GM23338 (cell line): ENCODE data around the gene GPC6. TPM values are rescaled to one million over a fixed set of nuclear protein-coding genes. Genes with fewer than 3 reads are reported as not detected.

Experiments used
- ATAC-seq: fragments of 200-7000 bp; cut with Tn5 transposase; 3 replicates; pipeline ENCODE4 v1.9.1; 2020
- DNase-seq: peaks from one replicate; pipeline ENCODE4 v3.0.0-alpha.2; 2015; ENCODE audit warnings: low spot score
- H2AFZ ChIP-seq: fragments of 200-600 bp; sonication (generic); 2 replicates; pipeline ENCODE4 v1.8.0; 2016; ENCODE audit warnings: antibody characterized with exemption, mild to moderate bottlenecking, moderate library complexity
- H3F3A ChIP-seq: fragments of 200-600 bp; sonication (generic); replicated peaks from 2 replicates; pipeline ENCODE4 v1.8.0; 2017; ENCODE audit warnings: antibody characterized with exemption, mixed run types, low read depth
- H3K27ac ChIP-seq: fragments of 200-600 bp; sonication (generic); 2 replicates; pipeline ENCODE4 v1.6.1; 2016; ENCODE audit warnings: low read depth
- H3K27me3 ChIP-seq: fragments of 200-600 bp; sonication (generic); 2 replicates; pipeline ENCODE4 v1.8.0; 2016; ENCODE audit warnings: mild to moderate bottlenecking, mixed run types, moderate library complexity; ENCODE audit not compliant: insufficient read depth
- H3K36me3 ChIP-seq: fragments of 200-600 bp; sonication (generic); 2 replicates; pipeline ENCODE4 v1.8.0; 2016; ENCODE audit warnings: mild to moderate bottlenecking; ENCODE audit not compliant: insufficient read depth
- H3K4me1 ChIP-seq: fragments of 200-600 bp; sonication (generic); 2 replicates; pipeline ENCODE4 v1.8.0; 2016; ENCODE audit warnings: mild to moderate bottlenecking, moderate library complexity; ENCODE audit not compliant: insufficient read depth
- H3K4me2 ChIP-seq: fragments of 200-600 bp; sonication (generic); 2 replicates; pipeline ENCODE4 v1.7.1; 2017; ENCODE audit warnings: mixed run types
- H3K4me3 ChIP-seq: fragments of 200-600 bp; sonication (generic); 2 replicates; pipeline ENCODE4 v1.6.1; 2016; ENCODE audit warnings: mixed run types
- H3K79me2 ChIP-seq: fragments of 200-600 bp; sonication (generic); replicated peaks from 2 replicates; pipeline ENCODE4 v1.8.0; 2017; ENCODE audit warnings: mild to moderate bottlenecking; ENCODE audit not compliant: insufficient read depth
- H3K9me2 ChIP-seq: fragments of 200-600 bp; sonication (generic); 2 replicates; pipeline ENCODE4 v1.8.0; 2017; ENCODE audit not compliant: insufficient read depth
- H4K20me1 ChIP-seq: fragments of 200-600 bp; sonication (generic); replicated peaks from 2 replicates; pipeline ENCODE4 v1.8.0; 2017; ENCODE audit warnings: mild to moderate bottlenecking; ENCODE audit not compliant: insufficient read depth
- H3K27ac Mint-ChIP-seq: 2 replicates; pipeline ENCODE4 v1.8.0; 2020; ENCODE audit warnings: inconsistent platforms, mild to moderate bottlenecking, moderate library complexity, mixed read lengths
- H3K27me3 Mint-ChIP-seq: 3 replicates; pipeline ENCODE4 v1.8.0; 2022; ENCODE audit warnings: low read depth, mild to moderate bottlenecking, moderate library complexity, mixed read lengths, inconsistent platforms; ENCODE audit not compliant: insufficient read depth, poor library complexity
- H3K36me3 Mint-ChIP-seq: 3 replicates; pipeline ENCODE4 v1.8.0; 2021; ENCODE audit warnings: low read depth, mild to moderate bottlenecking, inconsistent platforms, moderate library complexity, mixed read lengths
- H3K4me1 Mint-ChIP-seq: 3 replicates; pipeline ENCODE4 v1.8.0; 2020; ENCODE audit warnings: mild to moderate bottlenecking, inconsistent platforms, mixed read lengths
- H3K4me3 Mint-ChIP-seq: 3 replicates; pipeline ENCODE4 v1.8.0; 2021; ENCODE audit warnings: moderate library complexity, mild to moderate bottlenecking, inconsistent platforms, mixed read lengths
- H3K9me3 Mint-ChIP-seq: 3 replicates; pipeline ENCODE4 v1.8.0; 2020; ENCODE audit warnings: moderate library complexity, mild to moderate bottlenecking, inconsistent platforms, mixed read lengths
- POLR2AphosphoS5 ChIP-seq: IDR thresholded peaks from 2 replicates; pipeline ENCODE4 v1.6.1; 2016; ENCODE audit warnings: antibody characterized with exemption, low read depth
- polyA plus RNA-seq: library from polyadenylated mRNA; unstranded; fragments of >200 nt; fragmentation: Nextera tagmentation; extraction: Ambion mirVana; gene quantifications from 2 replicates; pipeline ENCODE4 v1.2.1, GENCODE V29; 2016
- total RNA-seq: library from RNA; depleted of rRNA; stranded (reverse); fragments of >200 nt; shearing (Covaris generic); gene quantifications from 2 replicates; pipeline ENCODE4 v1.2.3, GENCODE V29; 2014
- TF ChIP-seq, protein P1 (sequence below): fragments of 250-450 bp; sonication (Bioruptor Pico); IDR thresholded peaks from 2 replicates; pipeline ENCODE4 v1.5.0; 2020; ENCODE audit warnings: mild to moderate bottlenecking, moderate library complexity
- TF ChIP-seq, protein P2 (sequence below), 2 experiments: fragments of 200-600 bp in 1 of 2; sonication (generic) in 1 of 2; conservative IDR thresholded peaks; 2 replicates each; pipeline versions ENCODE4 v1.5.1 to v1.6.1; 2016 to 2017; ENCODE audit warnings: antibody characterized with exemption in 2 of 2, low read depth in 2 of 2, mild to moderate bottlenecking in 2 of 2, moderate library complexity in 1 of 2

Gene GPC6
- total and polyA plus RNA-seq, 2 experiments from 2014 or later, result 6.4 to 28.6 TPM

DNA sequence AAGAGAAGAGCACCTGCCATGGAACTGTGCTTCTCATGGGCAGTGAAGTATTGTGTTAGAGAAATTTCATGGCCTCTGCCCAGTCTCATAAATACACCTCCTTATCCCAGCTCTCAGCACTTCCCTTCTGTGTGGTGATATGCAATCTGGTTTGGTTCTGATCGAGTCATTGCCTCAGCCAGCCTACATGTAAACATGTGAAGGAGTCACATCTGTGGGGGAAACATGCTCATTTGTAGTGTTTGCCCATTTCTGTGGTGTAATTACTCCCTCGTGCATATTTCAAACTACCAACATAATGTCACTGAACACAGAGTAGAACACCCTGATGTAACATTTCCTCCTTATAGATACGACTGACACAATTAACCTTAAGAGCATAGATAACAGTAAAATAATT is 1069.9 kb downstream of the GPC6 start (continued):
- TF ChIP-seq, protein P1, sequence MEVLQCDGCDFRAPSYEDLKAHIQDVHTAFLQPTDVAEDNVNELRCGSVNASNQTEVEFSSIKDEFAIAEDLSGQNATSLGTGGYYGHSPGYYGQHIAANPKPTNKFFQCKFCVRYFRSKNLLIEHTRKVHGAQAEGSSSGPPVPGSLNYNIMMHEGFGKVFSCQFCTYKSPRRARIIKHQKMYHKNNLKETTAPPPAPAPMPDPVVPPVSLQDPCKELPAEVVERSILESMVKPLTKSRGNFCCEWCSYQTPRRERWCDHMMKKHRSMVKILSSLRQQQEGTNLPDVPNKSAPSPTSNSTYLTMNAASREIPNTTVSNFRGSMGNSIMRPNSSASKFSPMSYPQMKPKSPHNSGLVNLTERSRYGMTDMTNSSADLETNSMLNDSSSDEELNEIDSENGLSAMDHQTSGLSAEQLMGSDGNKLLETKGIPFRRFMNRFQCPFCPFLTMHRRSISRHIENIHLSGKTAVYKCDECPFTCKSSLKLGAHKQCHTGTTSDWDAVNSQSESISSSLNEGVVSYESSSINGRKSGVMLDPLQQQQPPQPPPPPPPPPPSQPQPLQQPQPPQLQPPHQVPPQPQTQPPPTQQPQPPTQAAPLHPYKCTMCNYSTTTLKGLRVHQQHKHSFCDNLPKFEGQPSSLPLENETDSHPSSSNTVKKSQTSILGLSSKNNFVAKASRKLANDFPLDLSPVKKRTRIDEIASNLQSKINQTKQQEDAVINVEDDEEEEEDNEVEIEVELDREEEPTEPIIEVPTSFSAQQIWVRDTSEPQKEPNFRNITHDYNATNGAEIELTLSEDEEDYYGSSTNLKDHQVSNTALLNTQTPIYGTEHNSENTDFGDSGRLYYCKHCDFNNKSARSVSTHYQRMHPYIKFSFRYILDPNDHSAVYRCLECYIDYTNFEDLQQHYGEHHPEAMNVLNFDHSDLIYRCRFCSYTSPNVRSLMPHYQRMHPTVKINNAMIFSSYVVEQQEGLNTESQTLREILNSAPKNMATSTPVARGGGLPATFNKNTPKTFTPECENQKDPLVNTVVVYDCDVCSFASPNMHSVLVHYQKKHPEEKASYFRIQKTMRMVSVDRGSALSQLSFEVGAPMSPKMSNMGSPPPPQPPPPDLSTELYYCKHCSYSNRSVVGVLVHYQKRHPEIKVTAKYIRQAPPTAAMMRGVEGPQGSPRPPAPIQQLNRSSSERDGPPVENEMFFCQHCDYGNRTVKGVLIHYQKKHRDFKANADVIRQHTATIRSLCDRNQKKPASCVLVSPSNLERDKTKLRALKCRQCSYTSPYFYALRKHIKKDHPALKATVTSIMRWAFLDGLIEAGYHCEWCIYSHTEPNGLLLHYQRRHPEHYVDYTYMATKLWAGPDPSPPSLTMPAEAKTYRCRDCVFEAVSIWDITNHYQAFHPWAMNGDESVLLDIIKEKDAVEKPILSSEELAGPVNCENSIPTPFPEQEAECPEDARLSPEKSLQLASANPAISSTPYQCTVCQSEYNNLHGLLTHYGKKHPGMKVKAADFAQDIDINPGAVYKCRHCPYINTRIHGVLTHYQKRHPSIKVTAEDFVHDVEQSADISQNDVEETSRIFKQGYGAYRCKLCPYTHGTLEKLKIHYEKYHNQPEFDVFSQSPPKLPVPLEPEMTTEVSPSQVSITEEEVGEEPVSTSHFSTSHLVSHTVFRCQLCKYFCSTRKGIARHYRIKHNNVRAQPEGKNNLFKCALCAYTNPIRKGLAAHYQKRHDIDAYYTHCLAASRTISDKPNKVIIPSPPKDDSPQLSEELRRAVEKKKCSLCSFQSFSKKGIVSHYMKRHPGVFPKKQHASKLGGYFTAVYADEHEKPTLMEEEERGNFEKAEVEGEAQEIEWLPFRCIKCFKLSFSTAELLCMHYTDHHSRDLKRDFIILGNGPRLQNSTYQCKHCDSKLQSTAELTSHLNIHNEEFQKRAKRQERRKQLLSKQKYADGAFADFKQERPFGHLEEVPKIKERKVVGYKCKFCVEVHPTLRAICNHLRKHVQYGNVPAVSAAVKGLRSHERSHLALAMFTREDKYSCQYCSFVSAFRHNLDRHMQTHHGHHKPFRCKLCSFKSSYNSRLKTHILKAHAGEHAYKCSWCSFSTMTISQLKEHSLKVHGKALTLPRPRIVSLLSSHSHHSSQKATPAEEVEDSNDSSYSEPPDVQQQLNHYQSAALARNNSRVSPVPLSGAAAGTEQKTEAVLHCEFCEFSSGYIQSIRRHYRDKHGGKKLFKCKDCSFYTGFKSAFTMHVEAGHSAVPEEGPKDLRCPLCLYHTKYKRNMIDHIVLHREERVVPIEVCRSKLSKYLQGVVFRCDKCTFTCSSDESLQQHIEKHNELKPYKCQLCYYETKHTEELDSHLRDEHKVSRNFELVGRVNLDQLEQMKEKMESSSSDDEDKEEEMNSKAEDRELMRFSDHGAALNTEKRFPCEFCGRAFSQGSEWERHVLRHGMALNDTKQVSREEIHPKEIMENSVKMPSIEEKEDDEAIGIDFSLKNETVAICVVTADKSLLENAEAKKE, result no peak
- no peak for TF ChIP-seq POLR2AphosphoS5

DNA sequence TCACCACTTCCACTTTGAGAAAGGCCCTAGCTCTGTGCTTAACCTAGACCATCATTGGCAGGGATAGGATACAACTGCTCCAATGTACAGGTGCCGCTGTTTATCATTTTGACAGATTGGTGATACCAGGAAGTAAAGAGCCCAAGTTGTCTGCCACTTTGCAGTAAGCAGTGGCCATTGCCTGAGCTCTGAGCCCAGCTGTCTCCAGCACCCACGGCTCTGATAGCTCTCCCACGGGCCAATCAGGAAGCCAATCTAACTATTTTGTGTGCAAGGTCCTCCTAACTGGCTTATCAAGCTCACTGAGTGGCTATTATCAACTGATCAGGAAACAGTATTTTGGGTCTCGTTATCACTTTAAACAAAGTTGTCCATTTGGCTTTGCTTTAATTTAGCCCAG is 1071.7 kb downstream of the GPC6 start:
- Mint-ChIP-seq H3K4me1 (peaks cover 11% of the 10 kb centered on the region), H3K27me3 (peaks cover 3% of the 10 kb centered on the region), H3K4me3 (no peak overlapping the region), H3K9me3 (no peaks in the 10 kb centered on the region), H3K27ac (no peak overlapping the region), H3K36me3 (no peaks in the 10 kb centered on the region)
- no peak overlapping the region for H3K4me3 ChIP-seq
- no peaks in the 10 kb centered on the region for H3K27me3 ChIP-seq
- no peak for DNase-seq
- H3K27ac ChIP-seq, result no peak overlapping the region
- H2AFZ ChIP-seq, result no peak overlapping the region
- no peaks in the 10 kb centered on the region for H3K79me2 ChIP-seq
- H3K4me1 ChIP-seq, result peaks cover under 1% of the 10 kb centered on the region; the same call in 1 of the 2 replicates
- H3K4me2 ChIP-seq, result no peak overlapping the region
- no peaks in the 10 kb centered on the region for H3K36me3 ChIP-seq
- H3F3A ChIP-seq, result no peaks in the 10 kb centered on the region
- peak; percentile 45 for ATAC-seq
- peaks cover 6% of the 10 kb centered on the region; the same call in 1 of the 2 replicates for H3K9me2 ChIP-seq
- H4K20me1 ChIP-seq, result no peaks in the 10 kb centered on the region
- TF ChIP-seq, protein P1, result no peak
- TF ChIP-seq, protein P2, sequence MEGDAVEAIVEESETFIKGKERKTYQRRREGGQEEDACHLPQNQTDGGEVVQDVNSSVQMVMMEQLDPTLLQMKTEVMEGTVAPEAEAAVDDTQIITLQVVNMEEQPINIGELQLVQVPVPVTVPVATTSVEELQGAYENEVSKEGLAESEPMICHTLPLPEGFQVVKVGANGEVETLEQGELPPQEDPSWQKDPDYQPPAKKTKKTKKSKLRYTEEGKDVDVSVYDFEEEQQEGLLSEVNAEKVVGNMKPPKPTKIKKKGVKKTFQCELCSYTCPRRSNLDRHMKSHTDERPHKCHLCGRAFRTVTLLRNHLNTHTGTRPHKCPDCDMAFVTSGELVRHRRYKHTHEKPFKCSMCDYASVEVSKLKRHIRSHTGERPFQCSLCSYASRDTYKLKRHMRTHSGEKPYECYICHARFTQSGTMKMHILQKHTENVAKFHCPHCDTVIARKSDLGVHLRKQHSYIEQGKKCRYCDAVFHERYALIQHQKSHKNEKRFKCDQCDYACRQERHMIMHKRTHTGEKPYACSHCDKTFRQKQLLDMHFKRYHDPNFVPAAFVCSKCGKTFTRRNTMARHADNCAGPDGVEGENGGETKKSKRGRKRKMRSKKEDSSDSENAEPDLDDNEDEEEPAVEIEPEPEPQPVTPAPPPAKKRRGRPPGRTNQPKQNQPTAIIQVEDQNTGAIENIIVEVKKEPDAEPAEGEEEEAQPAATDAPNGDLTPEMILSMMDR (conservative IDR thresholded peaks at IDR 0.05; ENCODE audit: low read depth in 2 of 2), result no peak
